GM19468 (cell line): ENCODE results near the gene ALPG.

Experiments
- ATAC-seq: cut with Tn5 transposase; IDR thresholded peaks from one replicate; pipeline ENCODE4 v1.9.1; 2021; ENCODE audit warnings: mild to moderate bottlenecking, moderate library complexity, moderate number of reproducible peaks; ENCODE audit not compliant: unreplicated experiment; ENCODE audit errors: extremely low read depth

ALPG gene

DNA sequence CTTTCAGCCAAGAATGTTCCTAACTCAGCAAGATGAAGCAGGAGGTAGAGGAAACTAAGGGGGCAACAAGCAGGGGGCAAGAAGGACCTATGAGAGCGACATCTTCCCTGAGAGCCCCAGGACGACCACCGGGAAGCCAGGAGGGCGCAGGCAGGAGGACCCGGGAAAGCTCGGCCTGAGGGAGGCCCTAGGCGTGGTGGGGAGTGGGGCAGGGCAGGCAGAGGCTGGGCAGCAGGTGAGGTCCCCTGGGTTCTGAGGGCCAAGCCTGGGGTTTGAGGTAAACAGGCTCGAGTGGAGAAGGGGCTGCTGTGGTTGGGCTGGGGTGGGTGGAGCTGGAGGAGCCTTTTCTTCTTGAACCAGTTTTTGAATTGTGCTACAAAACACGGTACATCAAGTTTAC, 48.0 kb downstream of the ALPG start:
- ATAC-seq: no peak

DNA sequence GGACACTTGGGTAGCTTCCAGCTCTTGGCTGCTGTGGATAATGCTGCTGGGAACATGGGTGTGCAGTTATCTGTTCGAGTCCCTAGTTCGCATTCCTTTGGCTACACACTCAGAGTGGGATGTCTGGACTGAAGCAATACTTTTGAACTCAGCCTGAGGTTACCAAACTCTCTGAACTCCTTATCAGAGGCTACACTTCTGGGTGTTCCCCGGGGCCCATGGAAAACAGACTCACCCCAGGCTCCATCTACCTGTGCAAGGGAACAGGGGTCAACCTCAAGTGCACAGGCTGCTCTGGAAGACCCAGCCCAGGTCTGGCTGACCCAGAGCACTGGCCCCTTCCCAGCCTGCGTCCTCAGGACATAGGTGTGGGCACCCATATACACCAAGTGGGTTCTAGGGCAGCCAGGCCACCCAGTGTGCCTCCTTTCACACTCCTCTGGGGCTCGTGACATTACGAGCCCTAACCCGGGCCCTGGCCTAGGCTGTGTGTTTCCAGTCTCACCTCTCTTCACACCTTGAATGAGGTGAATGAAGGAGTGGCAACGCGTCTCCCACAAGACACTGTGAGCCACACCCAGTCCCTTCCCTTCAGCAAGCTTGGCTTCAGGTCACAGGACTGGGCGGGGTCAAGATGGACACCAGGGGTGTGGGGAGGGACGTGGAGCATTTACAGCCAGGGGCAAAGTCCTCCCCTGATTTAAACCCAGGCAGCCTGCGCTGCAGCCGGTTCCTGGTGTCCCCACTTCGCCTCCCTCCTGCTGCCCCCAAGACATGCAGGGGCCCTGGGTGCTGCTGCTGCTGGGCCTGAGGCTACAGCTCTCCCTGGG, 49.0 kb downstream of the ALPG start, which contains the start of gene ALPI:
Gene ALPI (plus strand): TSS at position 728 of the 830 bp plus-strand sequence. CDS start 47 bp downstream, at position 775.
- no peak for ATAC-seq

DNA sequence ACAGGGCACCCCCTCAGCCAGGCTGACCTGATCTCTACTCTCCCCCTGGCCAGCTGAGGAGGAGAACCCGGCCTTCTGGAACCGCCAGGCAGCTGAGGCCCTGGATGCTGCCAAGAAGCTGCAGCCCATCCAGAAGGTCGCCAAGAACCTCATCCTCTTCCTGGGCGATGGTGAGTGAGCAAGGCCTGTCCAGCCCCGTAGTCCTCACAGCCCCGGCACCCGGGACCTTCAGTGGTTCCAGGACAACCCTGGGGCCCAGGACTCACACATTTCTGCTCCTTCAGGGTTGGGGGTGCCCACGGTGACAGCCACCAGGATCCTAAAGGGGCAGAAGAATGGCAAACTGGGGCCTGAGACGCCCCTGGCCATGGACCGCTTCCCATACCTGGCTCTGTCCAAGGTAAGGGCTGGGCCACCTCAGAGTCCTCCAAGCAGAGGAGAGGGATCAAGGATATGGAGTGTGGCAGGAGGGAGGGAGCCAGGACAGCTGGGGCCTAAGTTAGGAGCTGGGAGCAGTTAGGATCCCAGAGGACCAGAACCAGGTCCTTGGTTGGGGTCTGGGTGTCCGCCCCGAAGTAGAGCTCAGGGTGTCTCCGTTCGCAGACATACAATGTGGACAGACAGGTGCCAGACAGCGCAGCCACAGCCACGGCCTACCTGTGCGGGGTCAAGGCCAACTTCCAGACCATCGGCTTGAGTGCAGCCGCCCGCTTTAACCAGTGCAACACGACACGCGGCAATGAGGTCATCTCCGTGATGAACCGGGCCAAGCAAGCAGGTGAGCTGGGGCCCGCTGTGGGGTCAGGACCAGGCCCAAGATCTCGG, 49.9 kb downstream of the ALPG start:
- ATAC-seq: no peak

DNA sequence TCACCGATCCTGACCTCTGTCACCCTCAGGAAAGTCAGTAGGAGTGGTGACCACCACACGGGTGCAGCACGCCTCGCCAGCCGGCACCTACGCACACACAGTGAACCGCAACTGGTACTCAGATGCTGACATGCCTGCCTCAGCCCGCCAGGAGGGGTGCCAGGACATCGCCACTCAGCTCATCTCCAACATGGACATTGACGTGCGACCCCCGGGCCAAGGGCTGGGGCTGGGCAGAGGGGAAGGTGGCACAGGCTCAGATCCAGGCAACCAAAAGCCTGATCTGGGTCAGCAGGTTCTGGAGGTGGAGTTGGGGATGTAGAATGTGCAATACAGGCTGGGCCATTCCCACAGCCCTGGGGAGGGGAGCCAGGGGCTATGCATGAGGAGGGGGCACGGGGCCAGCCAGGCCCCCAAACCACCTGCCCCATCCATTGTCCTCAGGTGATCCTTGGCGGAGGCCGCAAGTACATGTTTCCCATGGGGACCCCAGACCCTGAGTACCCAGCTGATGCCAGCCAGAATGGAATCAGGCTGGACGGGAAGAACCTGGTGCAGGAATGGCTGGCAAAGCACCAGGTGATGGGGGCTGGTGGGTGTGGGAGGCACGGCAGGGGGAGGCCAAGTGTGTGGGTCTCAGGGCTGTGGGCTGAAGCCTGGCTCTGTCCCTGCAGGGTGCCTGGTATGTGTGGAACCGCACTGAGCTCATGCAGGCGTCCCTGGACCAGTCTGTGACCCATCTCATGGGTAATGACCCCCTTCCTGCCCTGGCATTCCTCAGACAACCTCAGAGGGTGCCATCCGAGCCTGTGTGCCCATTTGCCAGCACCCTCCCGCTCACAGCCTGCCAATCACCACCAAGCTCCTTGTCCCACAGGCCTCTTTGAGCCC, 50.7 kb downstream of the ALPG start:
- no peak for ATAC-seq

DNA sequence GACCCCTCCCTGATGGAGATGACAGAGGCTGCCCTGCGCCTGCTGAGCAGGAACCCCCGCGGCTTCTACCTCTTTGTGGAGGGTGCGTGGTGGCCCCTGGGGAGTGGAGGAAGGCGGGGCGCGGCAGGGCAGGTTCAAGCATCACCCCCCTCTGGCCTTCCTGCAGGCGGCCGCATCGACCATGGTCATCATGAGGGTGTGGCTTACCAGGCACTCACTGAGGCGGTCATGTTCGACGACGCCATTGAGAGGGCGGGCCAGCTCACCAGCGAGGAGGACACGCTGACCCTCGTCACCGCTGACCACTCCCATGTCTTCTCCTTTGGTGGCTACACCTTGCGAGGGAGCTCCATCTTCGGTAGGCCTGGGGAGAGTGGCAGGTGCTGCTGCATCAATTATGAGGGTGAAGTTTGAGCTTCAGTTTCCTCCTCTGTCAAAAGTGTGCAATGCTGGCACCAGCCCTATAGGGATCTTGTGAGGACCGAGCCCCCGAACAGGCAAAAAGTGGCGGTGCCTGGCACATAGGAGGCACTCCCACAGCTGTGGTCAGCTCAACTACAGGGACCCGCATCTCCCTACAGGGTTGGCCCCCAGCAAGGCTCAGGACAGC, 51.5 kb downstream of the ALPG start:
- no peak for ATAC-seq

DNA sequence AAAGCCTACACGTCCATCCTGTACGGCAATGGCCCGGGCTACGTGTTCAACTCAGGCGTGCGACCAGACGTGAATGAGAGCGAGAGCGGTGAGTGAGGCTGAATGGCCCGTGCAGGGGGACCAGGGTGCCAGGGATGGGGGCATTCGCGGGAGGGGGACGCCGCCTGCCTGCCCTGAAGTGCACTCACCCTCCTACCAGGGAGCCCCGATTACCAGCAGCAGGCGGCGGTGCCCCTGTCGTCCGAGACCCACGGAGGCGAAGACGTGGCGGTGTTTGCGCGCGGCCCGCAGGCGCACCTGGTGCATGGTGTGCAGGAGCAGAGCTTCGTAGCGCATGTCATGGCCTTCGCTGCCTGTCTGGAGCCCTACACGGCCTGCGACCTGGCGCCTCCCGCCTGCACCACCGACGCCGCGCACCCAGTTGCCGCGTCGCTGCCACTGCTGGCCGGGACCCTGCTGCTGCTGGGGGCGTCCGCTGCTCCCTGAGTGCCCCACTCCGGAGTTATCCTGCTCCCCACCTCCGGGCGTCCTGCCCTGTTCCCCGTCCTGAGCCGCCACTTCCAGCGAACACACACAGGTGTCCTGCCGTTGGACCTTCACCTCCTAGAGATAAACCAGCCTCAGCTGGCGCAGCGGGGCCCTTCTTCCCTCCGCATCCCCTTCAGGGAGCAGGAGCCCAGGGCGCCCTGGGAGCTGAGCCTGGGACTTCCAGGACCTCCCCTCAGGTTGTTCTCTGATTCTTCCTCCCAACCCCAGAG, 52.2 kb downstream of the ALPG start:
- no peak for ATAC-seq

DNA sequence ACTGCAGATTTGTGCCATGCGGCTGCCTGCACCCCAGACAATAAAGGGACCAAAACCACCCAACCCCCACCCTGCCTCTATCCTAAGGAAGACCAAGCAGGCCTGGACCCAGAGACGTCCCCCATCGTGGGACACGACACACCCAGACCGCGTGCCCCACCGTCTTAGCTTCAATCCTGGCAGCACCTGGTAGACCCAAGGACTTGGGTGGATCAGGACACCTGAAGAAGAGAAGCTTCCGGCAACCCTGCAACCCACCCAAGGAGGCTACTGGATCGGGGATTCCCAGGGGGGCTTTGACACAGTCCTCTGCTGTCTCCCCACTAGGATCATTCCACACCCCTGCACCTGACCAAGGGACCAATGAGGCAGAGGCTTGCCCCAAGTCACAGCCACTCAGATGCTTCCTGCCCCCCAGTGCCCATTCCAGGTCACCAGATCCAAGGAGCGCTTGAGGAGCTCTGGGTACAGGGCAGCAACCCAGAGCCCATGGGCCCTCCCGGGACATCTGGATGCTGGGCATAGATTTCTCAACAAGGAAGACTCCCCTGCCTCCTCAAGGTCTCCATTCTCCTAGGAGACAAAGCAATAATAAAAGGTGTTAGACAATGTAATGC, 52.9 kb downstream of the ALPG start:
- no peak for ATAC-seq

DNA sequence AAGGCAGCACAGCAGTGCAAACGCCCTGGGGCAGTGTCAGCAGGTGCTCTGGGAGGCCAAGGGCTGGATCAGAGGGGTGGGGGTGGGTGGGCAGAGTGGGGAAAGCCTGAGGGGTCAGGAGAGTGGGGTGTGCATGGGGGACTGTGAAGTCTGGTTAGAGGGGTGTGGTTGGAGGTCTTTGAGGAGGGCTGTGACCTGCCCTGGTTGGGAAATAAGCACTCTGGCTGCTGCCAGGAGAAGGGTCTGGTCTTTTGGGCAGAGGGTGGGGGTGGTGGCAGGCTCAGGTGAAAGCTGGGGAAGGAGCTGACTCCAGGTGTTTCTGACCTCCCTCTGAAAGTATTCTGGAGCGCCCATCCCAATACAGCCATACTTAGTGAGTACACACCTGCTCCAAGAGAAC, 53.5 kb downstream of the ALPG start:
- no peak for ATAC-seq
